H1 (cell line): ENCODE results near the gene ZNF100.

Source experiments
- CEBPB ChIP-seq: IDR thresholded peaks from 2 replicates; pipeline ENCODE4 v1.6.1; 2012; ENCODE audit warnings: low read depth, low read length
- CTCF ChIP-seq, 3 experiments: IDR thresholded peaks; 1 replicate in 2 of 3; 2 replicates in 1 of 3; pipeline versions ENCODE4 v1.5.1 to v1.6.1; 2011; ENCODE audit warnings: low read length in 3 of 3, mild to moderate bottlenecking in 3 of 3, inconsistent platforms in 2 of 3, low read depth in 1 of 3, moderate library complexity in 1 of 3; ENCODE audit not compliant: insufficient read depth in 1 of 3; ENCODE audit errors: control extremely low read depth in 1 of 3
- POLR2AphosphoS5 ChIP-seq: IDR thresholded peaks from 2 replicates; pipeline ENCODE4 v1.6.1; 2011; ENCODE audit warnings: low read depth, low read length
- POU5F1 ChIP-seq: IDR thresholded peaks from 2 replicates; pipeline ENCODE4 v1.6.1; 2011; ENCODE audit warnings: low read depth, mild to moderate bottlenecking, low read length, moderate library complexity
- RXRA ChIP-seq: IDR thresholded peaks from 2 replicates; pipeline ENCODE4 v1.6.1; 2011; ENCODE audit warnings: low read depth, mild to moderate bottlenecking, low read length, moderate library complexity; ENCODE audit not compliant: insufficient read depth
- SUZ12 ChIP-seq: fragments of 200-600 bp; sonication (generic); IDR thresholded peaks from 2 replicates; pipeline ENCODE4 v1.6.1; 2012; ENCODE audit warnings: mild to moderate bottlenecking, inconsistent platforms, low read length, moderate library complexity, mixed read lengths

GRCh38 chr19:21691661-21692060 lies 75.7 kb downstream of the ZNF100 start:
- no peak for TF ChIP-seq CTCF (IDR thresholded peaks at IDR 0.05; ENCODE audit: control extremely low read depth in 1 of 3, insufficient read depth in 1 of 3, low read depth in 1 of 3, low read length in 3 of 3)
- no peak for TF ChIP-seq SUZ12
- TF ChIP-seq POU5F1: no peak
- no peak for TF ChIP-seq CEBPB
- no peak for TF ChIP-seq POLR2AphosphoS5
- no peak for TF ChIP-seq RXRA
